NOMO-1 (cell line): Measurements from ENCODE around the gene FOXR1.
A peak's percentile ranks its signal among the peaks of the same experiment; 100 is the strongest.

Source experiments
- DNase-seq, 2 experiments: peaks; one replicate each; lab custom pipeline; 2025; ENCODE audit not compliant: unreplicated experiment in 2 of 2; lab: John Stamatoyannopoulos, UW

The FOXR1 gene

GRCh38 chr11:119025099-119025473 is 53.5 kb downstream of the FOXR1 start:
- no peak for DNase-seq

GRCh38 chr11:119025541-119025940 is 54.0 kb downstream of the FOXR1 start:
- DNase-seq = no peak

- no peak for DNase-seq
Observed at GRCh38 chr11:119025978-119026766, 54.6 kb downstream of the FOXR1 start.

GRCh38 chr11:119026970-119027369 is 55.4 kb downstream of the FOXR1 start:
- DNase-seq = no peak

GRCh38 chr11:119027561-119028345 is 56.2 kb downstream of the FOXR1 start:
- no peak for DNase-seq

GRCh38 chr11:119028346-119029068 is 56.9 kb downstream of the FOXR1 start:
- DNase-seq = no peak

GRCh38 chr11:119029069-119029339 is 57.4 kb downstream of the FOXR1 start:
- no peak for DNase-seq

- DNase-seq = no peak
Observed at GRCh38 chr11:119029340-119030028, 57.9 kb downstream of the FOXR1 start.

- DNase-seq = no peak
Observed at GRCh38 chr11:119030029-119030328, 58.4 kb downstream of the FOXR1 start.

GRCh38 chr11:119030329-119031047 is 58.9 kb downstream of the FOXR1 start, which contains the start of gene SLC37A4:
SLC37A4 (minus strand) TSS chr11:119030877.
- peak; percentile 97 for DNase-seq
